Ascending aorta (tissue), 2 donors: ENCODE data around the gene SOX2. TPM values are rescaled to one million over a fixed set of nuclear protein-coding genes. Genes with fewer than 3 reads are reported as not detected.

Experiments
- DNase-seq, 2 donors: peaks; one replicate each; pipeline ENCODE4 v3.0.0-alpha.2; 2019; ENCODE audit warnings: low spot score in 2 of 2
- H3K27ac ChIP-seq, 2 donors: fragments of 200-600 bp; sonication (generic); one replicate each; pipeline ENCODE4 v1.5.1; 2016 to 2017; ENCODE audit warnings: mild to moderate bottlenecking in 1 of 2
- H3K27me3 ChIP-seq: fragments of 200-600 bp; sonication (generic); one replicate; pipeline ENCODE4 v1.5.1; 2017
- H3K36me3 ChIP-seq, 2 donors: fragments of 200-600 bp; sonication (generic); one replicate each; pipeline ENCODE4 v1.5.1; 2016
- H3K4me1 ChIP-seq, 2 donors: fragments of 200-600 bp; sonication (generic); one replicate each; pipeline ENCODE4 v1.5.1; 2016 to 2017; ENCODE audit warnings: mild to moderate bottlenecking in 1 of 2
- H3K4me3 ChIP-seq, 2 donors: fragments of 200-600 bp; sonication (generic); one replicate each; pipeline ENCODE4 v1.5.1; 2016 to 2017; ENCODE audit warnings: mild to moderate bottlenecking in 1 of 2
- H3K9me3 ChIP-seq, 2 donors: fragments of 200-600 bp; sonication (generic); one replicate each; pipeline ENCODE4 v1.5.1; 2016
- intact Hi-C: fragments of 100-400 bp; cut with DNase I; formaldehyde crosslinking; loops from one replicate; pipeline ENCODE4 v1.15.1; 2023
- total RNA-seq: library from RNA; depleted of rRNA; stranded (reverse); fragments of >200 nt; gene quantifications from one replicate; pipeline ENCODE4 v1.1.0, GENCODE V29; 2016
- TF ChIP-seq, protein P1 (sequence below), 3 experiments: fragments of 200-600 bp in 2 of 3; fragments of 450-650 bp in 1 of 3; sonication (generic) in 2 of 3; IDR thresholded peaks; one replicate each; pipeline ENCODE4 v1.5.1; 2016 to 2019; ENCODE audit warnings: antibody characterized with exemption in 3 of 3, mild to moderate bottlenecking in 1 of 3, moderate library complexity in 1 of 3

SOX2 gene
- total RNA-seq, 1 donor from 2014 or later: 2.0 TPM

DNA sequence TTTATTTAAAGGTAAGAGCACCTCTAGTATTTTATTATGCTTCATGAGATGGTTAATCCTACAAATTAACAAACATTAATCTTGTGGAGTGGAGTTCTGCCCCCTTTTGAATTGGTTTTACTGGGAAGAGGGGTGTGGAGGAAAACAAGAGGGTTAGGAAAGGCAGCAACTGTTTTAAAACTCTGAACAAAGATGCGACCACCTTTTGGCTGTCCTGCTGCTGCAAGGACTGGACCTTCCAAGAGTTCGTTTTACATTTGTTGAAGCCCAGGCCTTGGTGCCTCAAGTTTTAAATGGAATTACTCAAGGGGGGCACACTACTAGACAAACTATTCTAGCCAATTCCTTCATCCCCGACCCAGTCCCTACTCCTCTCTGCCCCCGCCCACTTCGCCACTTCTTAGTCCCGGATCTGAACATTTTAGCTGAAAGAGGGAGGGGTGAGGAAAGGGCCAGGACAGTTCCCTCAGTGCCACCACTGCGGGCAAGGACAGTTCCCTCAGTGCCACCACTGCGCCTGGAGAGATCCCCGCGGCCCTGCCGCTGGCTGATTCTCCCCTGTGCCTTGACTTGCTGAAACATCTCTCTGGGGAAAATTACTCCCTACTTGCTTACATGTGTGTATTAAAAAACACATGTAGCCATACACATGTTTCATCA is 11.2 kb downstream of the SOX2 start:
- no peak for DNase-seq
- no peaks in the 10 kb centered on the region for H3K36me3 ChIP-seq
- no peaks in the 10 kb centered on the region for H3K9me3 ChIP-seq
- intact Hi-C loops: no loop called here
- H3K4me3 ChIP-seq: no peak overlapping the region
- TF ChIP-seq, protein P1, sequence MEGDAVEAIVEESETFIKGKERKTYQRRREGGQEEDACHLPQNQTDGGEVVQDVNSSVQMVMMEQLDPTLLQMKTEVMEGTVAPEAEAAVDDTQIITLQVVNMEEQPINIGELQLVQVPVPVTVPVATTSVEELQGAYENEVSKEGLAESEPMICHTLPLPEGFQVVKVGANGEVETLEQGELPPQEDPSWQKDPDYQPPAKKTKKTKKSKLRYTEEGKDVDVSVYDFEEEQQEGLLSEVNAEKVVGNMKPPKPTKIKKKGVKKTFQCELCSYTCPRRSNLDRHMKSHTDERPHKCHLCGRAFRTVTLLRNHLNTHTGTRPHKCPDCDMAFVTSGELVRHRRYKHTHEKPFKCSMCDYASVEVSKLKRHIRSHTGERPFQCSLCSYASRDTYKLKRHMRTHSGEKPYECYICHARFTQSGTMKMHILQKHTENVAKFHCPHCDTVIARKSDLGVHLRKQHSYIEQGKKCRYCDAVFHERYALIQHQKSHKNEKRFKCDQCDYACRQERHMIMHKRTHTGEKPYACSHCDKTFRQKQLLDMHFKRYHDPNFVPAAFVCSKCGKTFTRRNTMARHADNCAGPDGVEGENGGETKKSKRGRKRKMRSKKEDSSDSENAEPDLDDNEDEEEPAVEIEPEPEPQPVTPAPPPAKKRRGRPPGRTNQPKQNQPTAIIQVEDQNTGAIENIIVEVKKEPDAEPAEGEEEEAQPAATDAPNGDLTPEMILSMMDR (IDR thresholded peaks at IDR 0.05): no peak
- peaks cover 3 to 5% of the 10 kb centered on the region in 2 donors for H3K4me1 ChIP-seq
- no peak overlapping the region for H3K27ac ChIP-seq
- peaks cover 61% of the 10 kb centered on the region for H3K27me3 ChIP-seq

DNA sequence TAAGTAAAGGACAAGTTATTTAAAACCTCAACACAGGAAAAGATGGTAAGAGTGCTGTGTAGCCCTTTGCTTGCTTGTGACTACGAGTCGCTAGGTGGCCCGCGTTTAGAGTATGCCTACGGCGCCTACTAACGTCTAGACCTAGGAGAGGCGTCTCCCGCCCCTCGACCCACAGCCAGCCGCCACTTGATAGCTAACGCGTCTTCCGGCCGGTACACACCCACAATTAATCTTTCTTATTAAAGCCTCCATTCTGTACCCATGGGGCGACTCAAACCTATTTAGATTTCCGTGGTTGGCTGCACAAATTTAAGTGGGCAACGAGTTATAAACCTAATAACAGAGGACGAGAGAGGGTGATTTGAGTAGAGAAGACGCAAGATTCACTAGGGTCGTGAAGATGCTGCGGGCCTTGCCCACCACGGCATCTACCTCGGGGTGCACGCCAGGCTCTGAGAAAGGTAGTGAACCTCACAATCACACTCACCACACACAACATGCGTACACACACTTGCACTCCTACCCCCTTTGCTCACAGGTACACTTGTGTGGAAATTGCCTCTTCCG is 12.0 kb downstream of the SOX2 start:
- no peak for DNase-seq
- Histone ChIP-seq H3K27ac (no peak overlapping the region), H3K27me3 (peaks cover 56% of the 10 kb centered on the region), H3K4me1 (peaks cover 3 to 5% of the 10 kb centered on the region in 2 donors), H3K4me3 (no peak overlapping the region), H3K9me3 (no peaks in the 10 kb centered on the region), H3K36me3 (no peaks in the 10 kb centered on the region)
- intact Hi-C loops: no loop called here
- TF ChIP-seq, protein P1 (IDR thresholded peaks at IDR 0.05): no peak

DNA sequence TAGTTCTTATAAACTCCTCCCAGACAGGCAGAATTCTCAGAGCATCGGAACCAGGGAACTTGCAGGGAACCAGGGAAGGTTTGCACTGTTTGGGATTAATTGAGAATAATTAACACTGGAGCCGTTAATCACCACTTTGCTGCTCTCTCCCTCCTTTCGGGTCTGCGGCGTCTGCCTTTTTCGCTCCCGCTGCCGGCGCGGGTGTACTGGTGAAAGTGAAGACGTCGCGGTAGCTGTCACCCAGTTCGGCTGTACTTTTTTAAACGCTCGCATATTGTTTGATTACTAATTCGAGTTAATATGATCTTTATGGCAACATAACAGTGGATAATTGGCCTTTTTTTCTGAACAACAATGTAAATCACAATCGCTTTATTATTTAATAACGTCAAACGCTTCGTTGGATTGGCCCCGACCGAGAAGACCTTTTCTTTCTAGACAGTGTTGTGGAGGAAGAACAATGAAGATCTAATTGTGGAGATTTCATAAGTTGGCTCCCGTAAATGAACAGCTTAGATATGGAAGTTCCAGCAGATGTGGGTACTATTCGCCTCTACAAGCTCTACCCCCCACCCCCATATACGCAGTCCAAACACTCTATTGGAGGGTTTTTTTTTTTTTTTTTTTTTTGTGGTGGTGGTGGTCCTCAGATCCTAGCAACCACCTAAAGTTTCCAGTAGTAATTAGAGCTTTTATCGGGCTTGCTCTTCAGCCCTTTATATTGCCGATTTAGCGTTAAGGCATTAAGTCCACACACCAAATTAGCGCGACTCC is 12.7 kb downstream of the SOX2 start:
- no peak for DNase-seq
- intact Hi-C loops: no loop called here
- Histone ChIP-seq H3K4me1 (peaks cover 3 to 5% of the 10 kb centered on the region in 2 donors), H3K9me3 (no peaks in the 10 kb centered on the region), H3K4me3 (no peak overlapping the region), H3K27ac (no peak overlapping the region), H3K36me3 (no peaks in the 10 kb centered on the region), H3K27me3 (peaks cover 56% of the 10 kb centered on the region)
- TF ChIP-seq, protein P1 (IDR thresholded peaks at IDR 0.05): no peak

DNA sequence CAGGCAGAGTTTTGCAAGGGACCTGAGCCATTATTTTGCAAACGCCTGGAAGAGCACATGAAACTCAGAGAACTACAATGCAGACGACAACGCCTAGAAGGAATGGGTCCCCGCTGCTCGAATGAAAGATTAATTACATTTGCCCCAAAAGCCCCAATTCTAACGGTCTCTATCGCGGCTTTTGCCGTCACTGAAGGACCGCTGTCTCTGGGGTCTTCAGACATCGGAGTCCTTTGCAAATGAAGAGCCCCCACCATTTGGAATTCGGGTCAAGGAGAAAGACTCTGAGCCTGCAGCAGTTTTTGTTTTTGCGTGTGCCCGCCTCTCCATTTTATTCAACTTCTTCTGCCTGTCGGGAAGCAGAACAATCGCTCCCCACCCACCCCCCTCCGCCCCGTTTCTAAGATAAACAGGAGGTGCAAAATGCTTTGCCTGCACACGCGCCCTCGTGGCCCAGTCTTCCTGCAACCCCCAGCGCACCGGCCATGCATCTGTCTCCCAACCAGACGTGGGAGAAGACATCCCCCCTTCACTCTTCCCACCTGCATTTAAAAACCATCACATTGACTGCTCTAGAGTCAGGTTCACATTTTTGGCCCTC is 13.5 kb downstream of the SOX2 start:
- Histone ChIP-seq H3K4me1 (peaks cover 3 to 5% of the 10 kb centered on the region in 2 donors), H3K36me3 (no peaks in the 10 kb centered on the region), H3K4me3 (no peak overlapping the region), H3K27ac (no peak overlapping the region), H3K27me3 (peaks cover 54% of the 10 kb centered on the region), H3K9me3 (no peaks in the 10 kb centered on the region)
- TF ChIP-seq, protein P1 (IDR thresholded peaks at IDR 0.05): no peak
- intact Hi-C loops: no loop called here
- DNase-seq: no peak

DNA sequence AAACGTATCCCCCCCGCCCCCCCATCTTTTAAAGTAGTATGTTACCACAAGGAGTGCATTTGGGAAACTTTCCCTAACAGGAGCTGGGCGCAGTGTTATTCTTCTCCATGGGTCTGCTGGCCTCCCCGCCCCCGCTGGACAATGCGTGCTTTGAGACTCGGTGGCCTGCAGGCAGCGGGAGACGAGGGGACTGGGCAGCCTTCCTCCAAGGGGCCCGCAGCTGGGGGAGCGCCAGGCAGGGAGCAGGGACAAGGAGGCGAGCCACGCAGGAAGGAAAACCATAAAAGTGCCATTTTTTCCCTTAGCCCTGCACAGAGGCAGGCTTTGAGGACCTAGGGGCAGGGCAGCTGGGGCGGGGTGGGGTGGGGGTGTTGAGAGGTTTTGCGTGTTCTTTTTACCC is 14.1 kb downstream of the SOX2 start:
- Histone ChIP-seq H3K36me3 (no peaks in the 10 kb centered on the region), H3K9me3 (no peaks in the 10 kb centered on the region), H3K27me3 (peaks cover 48% of the 10 kb centered on the region), H3K4me3 (no peak overlapping the region), H3K27ac (no peak overlapping the region), H3K4me1 (peaks cover 3 to 5% of the 10 kb centered on the region in 2 donors)
- intact Hi-C loops: no loop called here
- TF ChIP-seq, protein P1 (IDR thresholded peaks at IDR 0.05): no peak
- no peak for DNase-seq
